ENCODE data around the gene SLC15A3.
"Not testable (repeated sequence)": the region's sequence is repeated elsewhere in the genome, so short reads cannot be mapped to it uniquely, and the experiment has no call there.

The SLC15A3 gene

GRCh38 chr11:60913793-60914632, 38.0 kb downstream of the SLC15A3 start, which contains the start of gene TMEM109:
TSS of gene TMEM109 (plus strand) at chr11:60914158. CDS start at chr11:60919694, 5,536 bp downstream.
- DNase-seq (ENCODE audit: low spot score): peak; percentile 100

DNA sequence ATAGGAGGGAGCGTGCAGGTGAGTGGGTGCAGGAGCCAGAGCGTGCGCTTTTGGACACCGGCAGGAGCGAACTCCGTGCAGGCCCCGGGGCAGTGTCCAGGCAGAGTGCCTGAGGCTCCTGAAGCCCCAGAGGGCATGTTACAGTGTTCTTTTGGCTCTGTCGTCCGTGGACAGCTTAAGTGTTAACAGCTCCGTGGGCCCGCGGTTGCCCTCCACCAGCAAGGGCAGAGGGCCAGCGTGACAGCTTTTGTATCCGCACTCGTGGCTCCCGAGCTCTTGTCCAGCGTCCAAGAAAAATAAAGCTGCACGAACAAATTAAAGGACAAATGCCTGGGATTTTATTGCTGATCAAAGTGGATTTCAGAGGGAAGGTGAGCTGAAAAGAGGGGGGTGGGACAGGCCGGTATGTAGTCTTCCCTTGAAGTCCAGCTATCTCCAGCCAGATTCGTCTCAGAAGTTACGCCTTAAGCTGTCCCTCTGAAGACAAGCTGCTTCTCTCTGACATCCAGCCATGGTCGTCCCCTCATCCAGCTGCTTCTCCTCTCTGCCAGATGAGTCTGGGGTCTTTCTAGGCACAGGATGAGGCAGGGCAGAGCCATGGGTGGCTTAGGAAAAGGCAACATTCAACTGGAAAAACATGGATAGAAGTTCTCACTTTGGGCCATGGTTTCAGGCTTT, 39.0 kb downstream of the SLC15A3 start:
- no peak for DNase-seq (ENCODE audit: low spot score)

- DNase-seq (ENCODE audit: low spot score): no peak
Observed at GRCh38 chr11:60912223-60912850, 39.6 kb downstream of the SLC15A3 start.

GRCh38 chr11:60910711-60911380, 41.1 kb downstream of the SLC15A3 start:
- DNase-seq (ENCODE audit: low spot score): no peak

DNA sequence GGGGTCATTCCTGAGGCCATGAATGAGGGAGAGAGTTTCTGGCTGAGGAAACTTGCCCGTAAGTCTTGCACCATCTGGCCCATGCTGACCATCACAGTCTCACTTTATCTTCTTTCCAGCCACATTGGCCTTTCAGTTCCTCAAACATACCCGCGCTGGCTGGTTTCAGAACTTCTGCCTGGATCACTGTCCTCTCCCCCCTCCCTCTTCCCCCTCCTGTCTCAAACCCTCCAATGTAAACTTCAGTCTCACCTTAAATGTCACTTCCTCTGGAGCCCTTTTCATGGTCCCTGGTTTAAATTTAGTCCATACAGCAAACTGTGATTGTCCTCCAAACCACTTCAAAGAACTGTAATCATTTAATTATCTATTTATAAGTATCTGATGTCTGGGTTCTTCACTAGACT, 41.7 kb downstream of the SLC15A3 start:
- DNase-seq (ENCODE audit: low spot score): no peak

DNA sequence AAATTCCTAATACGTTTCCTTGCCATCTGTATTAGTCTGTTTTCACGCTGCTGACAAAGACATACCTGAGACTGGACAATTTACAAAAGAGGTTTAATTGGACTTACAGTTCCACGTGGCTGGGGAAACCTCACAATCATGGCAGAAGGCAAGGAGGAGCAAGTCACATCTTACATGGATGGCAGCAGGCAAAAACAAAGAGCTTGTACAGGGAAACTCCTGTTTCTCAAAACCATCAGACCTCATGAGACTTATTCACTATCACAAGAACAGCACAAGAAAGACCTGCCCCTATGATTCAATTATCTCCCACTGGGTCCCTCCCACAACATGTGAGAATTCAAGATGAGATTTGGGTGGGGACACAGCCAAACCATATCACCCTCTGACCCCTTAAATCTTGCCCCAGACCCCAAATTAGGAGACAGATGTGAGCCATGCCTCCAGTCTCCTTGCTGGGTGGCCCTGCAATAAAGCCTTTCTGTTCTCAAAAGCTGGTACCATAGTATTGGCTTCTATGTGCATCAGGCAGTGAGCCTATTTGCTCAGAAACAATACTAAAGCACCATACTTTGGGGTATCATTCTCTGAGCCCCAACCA, 42.2 kb downstream of the SLC15A3 start:
- not testable (repeated sequence) for DNase-seq (ENCODE audit: low spot score)

DNA sequence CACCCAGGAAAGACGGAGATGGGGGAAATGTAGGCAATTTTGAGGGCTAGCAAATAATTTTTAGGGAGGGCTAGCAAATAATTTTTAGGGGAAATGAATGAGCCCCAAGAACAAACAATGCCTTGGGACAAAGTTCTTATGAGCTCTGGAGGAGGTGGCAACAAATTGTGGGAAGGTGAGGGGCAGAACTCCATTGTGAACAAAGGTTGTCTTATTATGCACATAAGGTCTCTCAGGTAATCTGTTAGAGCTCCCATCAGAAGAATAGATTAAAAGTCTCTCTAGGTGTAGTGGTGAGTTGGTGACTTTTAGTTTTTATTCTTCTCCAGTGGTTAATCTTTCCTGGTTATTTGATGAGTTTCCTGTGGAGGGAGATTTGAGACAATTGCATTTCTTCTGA, 43.2 kb downstream of the SLC15A3 start:
- DNase-seq (ENCODE audit: low spot score): no peak

- peak; percentile 100 for DNase-seq (ENCODE audit: low spot score)
Observed at GRCh38 chr11:60906132-60906972, 45.6 kb downstream of the SLC15A3 start, which contains the start of gene PRPF19. TSS of gene PRPF19 (minus strand) at chr11:60906585. CDS start at chr11:60906382, 203 bp downstream.

DNA sequence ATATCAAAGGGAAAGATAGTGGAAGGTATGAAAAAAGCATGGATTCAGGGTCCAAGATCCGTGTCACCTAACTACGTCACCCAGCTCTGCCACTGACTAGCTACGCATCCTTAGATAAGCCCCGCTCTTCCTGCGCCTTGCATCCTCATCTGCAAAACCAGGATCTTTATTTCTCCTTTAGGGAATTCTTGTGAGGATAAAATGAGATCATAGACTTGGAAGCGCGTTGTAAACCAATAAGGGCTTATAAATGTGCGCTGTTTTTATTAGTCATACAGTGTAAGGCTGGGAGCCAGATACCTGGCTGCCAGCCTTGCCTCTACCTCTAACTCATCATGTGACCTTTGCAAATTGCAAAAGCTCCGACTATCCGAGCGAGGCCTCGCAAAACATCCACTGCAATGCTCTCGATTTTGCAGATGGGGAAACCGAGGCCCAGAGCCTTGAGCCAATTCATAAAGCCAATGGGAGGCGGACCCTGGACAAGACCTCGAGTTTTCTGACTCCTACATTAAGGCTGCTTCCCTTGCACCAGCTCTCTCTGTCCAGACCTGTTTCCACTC, 46.3 kb downstream of the SLC15A3 start:
- DNase-seq (ENCODE audit: low spot score): no peak

GRCh38 chr11:60905047-60905446, 46.9 kb downstream of the SLC15A3 start:
- no peak for DNase-seq (ENCODE audit: low spot score)

GRCh38 chr11:60902625-60903024, 49.4 kb downstream of the SLC15A3 start:
- no peak for DNase-seq (ENCODE audit: low spot score)

DNA sequence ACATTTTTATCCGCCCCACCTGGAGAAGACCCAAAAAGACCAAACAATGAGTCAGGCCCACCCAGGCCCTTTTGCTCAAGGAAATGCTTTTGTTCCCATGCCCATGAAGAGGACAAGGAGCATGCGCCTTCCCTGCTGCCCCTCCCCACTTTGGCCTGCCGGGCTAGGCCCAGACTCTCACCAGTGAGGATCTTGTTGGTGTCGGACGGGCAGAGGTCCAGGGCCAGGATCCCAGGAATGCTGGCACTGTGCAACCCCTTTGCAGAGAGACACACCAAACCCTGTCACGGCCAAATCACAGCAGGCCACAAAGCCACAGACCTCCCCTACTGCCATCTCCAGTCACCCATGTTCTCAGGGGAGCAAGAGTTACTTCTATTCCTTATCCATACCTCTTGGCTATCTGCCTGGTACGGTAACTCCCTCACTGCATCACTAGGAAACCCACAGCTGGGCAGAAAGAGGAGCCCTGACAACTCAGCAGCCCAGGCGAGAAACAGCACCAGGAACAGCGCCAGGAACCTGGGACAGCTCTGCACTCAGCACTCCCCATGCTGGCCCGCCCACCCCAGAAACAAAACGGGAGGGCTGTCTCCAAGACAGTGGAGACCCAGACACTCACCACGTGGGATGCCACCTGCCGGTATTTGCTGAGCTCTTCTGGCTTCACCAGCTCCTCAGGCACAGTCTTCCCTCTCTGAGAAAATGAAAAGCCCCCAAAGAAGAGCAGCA, 51.1 kb downstream of the SLC15A3 start:
- no peak for DNase-seq (ENCODE audit: low spot score)

- DNase-seq (ENCODE audit: low spot score): no peak
Observed at GRCh38 chr11:60899977-60900376, 52.0 kb downstream of the SLC15A3 start.

GRCh38 chr11:60899046-60899936, 52.7 kb downstream of the SLC15A3 start:
- DNase-seq (ENCODE audit: low spot score): peak; percentile 94

GRCh38 chr11:60897496-60897895, 54.5 kb downstream of the SLC15A3 start:
- DNase-seq (ENCODE audit: low spot score): no peak

DNA sequence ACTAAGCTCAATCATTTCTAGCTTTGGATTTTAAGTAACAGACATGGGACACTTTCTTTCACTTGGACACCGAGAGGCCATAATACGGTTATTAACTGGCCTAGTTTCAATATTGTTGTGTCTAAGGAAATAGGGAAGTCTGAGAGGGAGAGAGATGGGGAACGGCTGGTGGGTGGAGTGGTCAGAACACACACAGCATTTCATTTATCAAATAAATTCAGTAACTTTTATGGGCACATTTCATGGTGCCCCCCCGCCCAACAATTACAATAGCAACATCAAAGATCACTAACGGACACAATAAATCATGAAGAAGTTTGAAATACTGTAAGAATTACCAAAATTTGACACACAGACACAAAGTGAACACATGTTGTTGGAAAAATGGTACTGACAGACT, 56.3 kb downstream of the SLC15A3 start:
- no peak for DNase-seq (ENCODE audit: low spot score)

GRCh38 chr11:60891103-60891741, 60.8 kb downstream of the SLC15A3 start:
- DNase-seq (ENCODE audit: low spot score): no peak

- no peak for DNase-seq (ENCODE audit: low spot score)
Observed at GRCh38 chr11:60890696-60891095, 61.3 kb downstream of the SLC15A3 start.

Data from HuH-7 (cell line).